LNCAP (cell line): ENCODE measurements around the gene ADAMTS16.

ENCODE experiments used
- CTCF ChIP-seq: fragments of 450-650 bp; IDR thresholded peaks from 2 replicates; pipeline ENCODE4 v1.5.1; 2017; ENCODE audit warnings: mild to moderate bottlenecking

Gene ADAMTS16

GRCh38 chr5:5158472-5158895 lies 18.4 kb downstream of the ADAMTS16 start:
- TF ChIP-seq CTCF: no peak

GRCh38 chr5:5159282-5160103 lies 19.4 kb downstream of the ADAMTS16 start:
- TF ChIP-seq CTCF: no peak

GRCh38 chr5:5164163-5164562 lies 24.0 kb downstream of the ADAMTS16 start:
- TF ChIP-seq CTCF: no peak

GRCh38 chr5:5165541-5166002 lies 25.4 kb downstream of the ADAMTS16 start:
- TF ChIP-seq CTCF: no peak

- no peak for TF ChIP-seq CTCF
These were observed 29.3 kb downstream of the ADAMTS16 start for GRCh38 chr5:5169466-5169865.

GRCh38 chr5:5178136-5178535 lies 38.0 kb downstream of the ADAMTS16 start:
- no peak for TF ChIP-seq CTCF

GRCh38 chr5:5178580-5178979 lies 38.5 kb downstream of the ADAMTS16 start:
- no peak for TF ChIP-seq CTCF
